Nephron progenitor cell (in vitro differentiated cells): ENCODE results near the gene OR2T4.

Experiments used
- DNase-seq: peaks from one replicate; pipeline ENCODE4 v3.0.0; 2021
- H3K27ac Mint-ChIP-seq: 2 replicates; pipeline ENCODE4 v1.8.0; 2021; ENCODE audit warnings: mild to moderate bottlenecking, moderate library complexity, mixed read lengths
- H3K27me3 Mint-ChIP-seq: 2 replicates; pipeline ENCODE4 v1.8.0; 2021; ENCODE audit warnings: mild to moderate bottlenecking, low read depth, mixed read lengths; ENCODE audit not compliant: poor library complexity
- H3K36me3 Mint-ChIP-seq: 2 replicates; pipeline ENCODE4 v1.8.0; 2021; ENCODE audit warnings: low read depth, mixed read lengths
- H3K4me1 Mint-ChIP-seq: 2 replicates; pipeline ENCODE4 v1.8.0; 2021; ENCODE audit warnings: mixed read lengths
- H3K4me3 Mint-ChIP-seq: 2 replicates; pipeline ENCODE4 v1.8.0; 2021; ENCODE audit warnings: mild to moderate bottlenecking, moderate library complexity, mixed read lengths
- H3K9me3 Mint-ChIP-seq: 2 replicates; pipeline ENCODE4 v1.8.0; 2021; ENCODE audit warnings: mild to moderate bottlenecking, moderate library complexity, mixed read lengths
- TF ChIP-seq, protein P1 (sequence below): fragments of 200-600 bp; sonication (generic); IDR thresholded peaks from 2 replicates; pipeline ENCODE4 v1.5.0; 2021; ENCODE audit warnings: antibody characterized with exemption

Gene OR2T4

DNA sequence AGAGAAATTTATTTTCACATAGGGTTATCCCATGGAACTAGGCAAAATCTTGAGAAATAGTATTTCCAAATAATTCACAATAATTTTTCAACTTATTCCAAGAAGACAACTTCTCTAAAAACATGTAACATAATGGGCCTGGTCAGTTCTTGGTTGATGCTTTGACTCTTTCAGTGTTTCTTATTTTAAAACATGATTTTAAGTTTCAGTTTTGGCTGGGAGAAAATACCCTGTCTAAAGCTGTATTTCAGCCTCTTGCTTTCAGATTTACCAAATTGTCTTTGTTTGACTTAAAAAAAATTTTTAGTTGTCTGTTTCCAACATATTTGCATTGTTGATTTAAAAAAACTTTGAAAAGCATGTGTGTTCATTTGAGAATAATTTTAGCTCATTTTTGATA is 5.1 kb downstream of the OR2T4 start:
- Mint-ChIP-seq H3K9me3 (peaks cover 88% of the 10 kb centered on the region), H3K36me3 (no peaks in the 10 kb centered on the region), H3K27me3 (no peaks in the 10 kb centered on the region), H3K27ac (no peak overlapping the region), H3K4me1 (no peaks in the 10 kb centered on the region), H3K4me3 (no peak overlapping the region)
- DNase-seq, result no peak
- TF ChIP-seq, protein P1, sequence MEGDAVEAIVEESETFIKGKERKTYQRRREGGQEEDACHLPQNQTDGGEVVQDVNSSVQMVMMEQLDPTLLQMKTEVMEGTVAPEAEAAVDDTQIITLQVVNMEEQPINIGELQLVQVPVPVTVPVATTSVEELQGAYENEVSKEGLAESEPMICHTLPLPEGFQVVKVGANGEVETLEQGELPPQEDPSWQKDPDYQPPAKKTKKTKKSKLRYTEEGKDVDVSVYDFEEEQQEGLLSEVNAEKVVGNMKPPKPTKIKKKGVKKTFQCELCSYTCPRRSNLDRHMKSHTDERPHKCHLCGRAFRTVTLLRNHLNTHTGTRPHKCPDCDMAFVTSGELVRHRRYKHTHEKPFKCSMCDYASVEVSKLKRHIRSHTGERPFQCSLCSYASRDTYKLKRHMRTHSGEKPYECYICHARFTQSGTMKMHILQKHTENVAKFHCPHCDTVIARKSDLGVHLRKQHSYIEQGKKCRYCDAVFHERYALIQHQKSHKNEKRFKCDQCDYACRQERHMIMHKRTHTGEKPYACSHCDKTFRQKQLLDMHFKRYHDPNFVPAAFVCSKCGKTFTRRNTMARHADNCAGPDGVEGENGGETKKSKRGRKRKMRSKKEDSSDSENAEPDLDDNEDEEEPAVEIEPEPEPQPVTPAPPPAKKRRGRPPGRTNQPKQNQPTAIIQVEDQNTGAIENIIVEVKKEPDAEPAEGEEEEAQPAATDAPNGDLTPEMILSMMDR, result no peak

DNA sequence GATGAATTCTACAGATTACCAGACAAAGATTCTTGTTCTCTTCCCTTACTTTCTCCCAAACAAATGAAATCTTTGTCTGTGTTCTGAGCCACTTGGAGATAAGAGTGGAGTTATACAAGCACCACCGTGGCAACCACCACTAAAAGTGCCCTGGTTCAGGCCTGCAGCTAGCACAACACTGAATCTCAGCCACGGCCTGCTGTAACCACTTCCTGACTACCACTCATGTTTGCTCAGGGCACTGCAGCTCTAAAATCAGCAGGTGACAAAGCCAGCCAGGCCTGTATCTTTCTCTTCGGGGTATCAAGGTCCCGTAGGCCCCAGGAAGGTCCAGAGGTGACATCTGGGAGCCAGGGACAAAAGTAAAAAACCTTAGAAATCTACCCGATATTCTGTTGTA is 10.9 kb downstream of the OR2T4 start:
- Mint-ChIP-seq H3K4me1 (no peaks in the 10 kb centered on the region), H3K27me3 (no peaks in the 10 kb centered on the region), H3K36me3 (no peaks in the 10 kb centered on the region), H3K9me3 (peaks cover 91% of the 10 kb centered on the region), H3K4me3 (no peak overlapping the region), H3K27ac (no peak overlapping the region)
- TF ChIP-seq, protein P1, result no peak
- no peak for DNase-seq

DNA sequence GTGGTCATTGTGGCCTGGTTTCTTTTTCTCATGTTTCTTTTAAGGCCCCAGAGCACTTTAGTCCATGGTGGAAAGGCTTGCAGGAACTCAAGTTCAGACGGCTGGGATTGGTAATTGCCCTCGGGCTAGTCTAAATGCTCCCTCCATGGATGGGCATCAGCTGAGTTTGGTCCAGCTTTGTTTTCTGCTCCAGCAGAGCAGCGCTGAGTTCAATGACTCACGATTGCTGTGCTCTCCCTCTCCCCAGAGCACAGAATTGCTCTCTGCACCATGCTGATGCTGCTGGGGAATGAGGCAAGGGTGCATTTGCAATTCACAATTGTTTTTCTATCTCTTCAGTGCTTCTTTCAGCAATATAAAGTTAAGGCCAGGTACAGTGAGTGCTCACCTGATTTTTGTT is 12.3 kb downstream of the OR2T4 start:
- Mint-ChIP-seq H3K27ac (no peak overlapping the region), H3K4me3 (no peak overlapping the region), H3K27me3 (no peaks in the 10 kb centered on the region), H3K4me1 (no peaks in the 10 kb centered on the region), H3K9me3 (peaks cover 97% of the 10 kb centered on the region), H3K36me3 (no peaks in the 10 kb centered on the region)
- DNase-seq, result no peak
- TF ChIP-seq, protein P1, result no peak

DNA sequence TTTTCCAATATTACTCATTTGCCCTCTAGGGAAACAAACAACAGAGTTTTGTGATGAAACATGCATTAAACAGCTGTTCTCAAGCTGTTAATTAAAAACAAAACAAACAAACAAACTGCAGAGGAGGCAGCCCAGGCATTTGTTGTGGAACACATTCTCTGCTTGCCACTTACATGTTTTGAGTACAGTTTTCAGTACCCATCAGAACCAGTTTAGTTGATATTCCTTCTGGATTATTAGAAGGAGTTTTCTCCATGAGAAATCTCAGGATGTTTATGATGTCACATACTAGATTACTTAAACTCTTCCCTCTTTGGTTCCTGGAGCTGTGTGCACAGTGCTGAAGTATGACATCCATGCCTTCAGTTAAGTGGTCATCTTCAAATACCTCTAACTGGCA is 14.0 kb downstream of the OR2T4 start, which contains the start of gene OR2T6:
OR2T6 (plus strand) TSS at position 301 of the 400 bp plus-strand sequence. CDS start 11,863 bp downstream, outside the sequence.
- peaks cover 87% of the 10 kb centered on the region for H3K9me3 Mint-ChIP-seq

DNA sequence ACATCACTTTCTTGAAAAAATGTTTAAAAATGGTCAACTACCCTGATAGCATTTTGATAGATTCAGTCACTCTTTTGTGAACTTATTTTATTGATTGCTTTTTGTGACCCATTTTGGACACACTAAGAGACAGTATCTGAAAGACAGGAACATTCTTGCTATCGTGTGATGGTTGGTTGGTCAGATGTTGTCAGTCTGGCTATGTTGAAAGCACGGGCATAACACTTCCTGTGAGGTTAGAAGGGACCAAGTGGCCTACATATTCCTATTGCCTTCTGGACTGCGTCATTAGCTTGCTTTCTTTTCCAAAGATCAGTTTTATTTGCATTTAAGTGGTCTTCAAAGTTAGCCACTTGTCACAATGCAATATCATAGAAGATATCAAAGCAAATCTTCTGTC is 15.5 kb downstream of the OR2T4 start:
- H3K36me3 Mint-ChIP-seq, result no peaks in the 10 kb centered on the region
- no peaks in the 10 kb centered on the region for H3K4me1 Mint-ChIP-seq
- TF ChIP-seq, protein P1, result no peak
- no peak overlapping the region for H3K4me3 Mint-ChIP-seq
- no peak for DNase-seq
- H3K27me3 Mint-ChIP-seq, result no peaks in the 10 kb centered on the region
- no peak overlapping the region for H3K27ac Mint-ChIP-seq
- peaks cover 84% of the 10 kb centered on the region for H3K9me3 Mint-ChIP-seq

More for the DNA sequence above, 14.0 kb downstream of the OR2T4 start, which contains the start of gene OR2T6:
- no peak for DNase-seq
- H3K4me1 Mint-ChIP-seq, result no peaks in the 10 kb centered on the region
- TF ChIP-seq, protein P1, result no peak
- no peaks in the 10 kb centered on the region for H3K36me3 Mint-ChIP-seq
- no peak within 1 kb of the TSS for H3K4me3 Mint-ChIP-seq
- H3K27me3 Mint-ChIP-seq, result no peaks in the 10 kb centered on the region
- no peak within 1 kb of the TSS for H3K27ac Mint-ChIP-seq

DNA sequence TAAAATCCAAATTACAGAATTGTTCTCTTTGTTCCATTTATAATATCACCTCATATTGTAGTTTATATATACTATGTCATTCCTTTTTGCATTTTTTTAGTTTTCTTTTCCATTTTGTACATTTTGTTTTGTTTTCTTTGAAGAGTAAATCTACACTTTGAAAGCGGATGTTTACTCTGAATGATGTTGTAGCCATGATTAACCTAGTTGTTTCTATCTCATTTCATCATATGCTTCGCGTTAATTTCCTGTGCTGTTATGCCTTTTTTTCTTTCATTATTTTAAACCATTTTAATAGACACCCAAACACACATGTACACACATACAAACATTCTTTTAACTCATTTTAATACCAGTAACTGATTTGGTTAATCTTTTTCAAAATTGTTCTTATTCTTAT is 19.4 kb downstream of the OR2T4 start:
- Mint-ChIP-seq H3K4me1 (no peaks in the 10 kb centered on the region), H3K4me3 (no peak overlapping the region), H3K27ac (no peak overlapping the region), H3K36me3 (no peaks in the 10 kb centered on the region), H3K27me3 (peaks cover 3% of the 10 kb centered on the region), H3K9me3 (peaks cover 70% of the 10 kb centered on the region)
- TF ChIP-seq, protein P1, result no peak
- no peak for DNase-seq
